Liver (tissue), 3 donors: ENCODE results near the gene PARK7.

Source experiments
- ATF3 ChIP-seq: IDR thresholded peaks from 2 replicates; pipeline ENCODE4 v1.6.1; 2016; ENCODE audit warnings: antibody characterized with exemption
- CTCF ChIP-seq: fragments of 150-350 bp; IDR thresholded peaks from 2 replicates; pipeline ENCODE4 v1.5.1; 2017; ENCODE audit warnings: improper control_type of control experiment, low read depth, low read length; ENCODE audit not compliant: missing input control
- GABPA ChIP-seq, 2 donors: IDR thresholded peaks in 1 of 2; conservative IDR thresholded peaks in 1 of 2; 2 replicates each; pipeline ENCODE4 v1.6.1; 2016; ENCODE audit warnings: antibody characterized with exemption in 2 of 2, mild to moderate bottlenecking in 1 of 2, moderate library complexity in 1 of 2
- JUND ChIP-seq, 2 donors: IDR thresholded peaks; 2 replicates each; pipeline ENCODE4 v1.6.1; 2016; ENCODE audit warnings: antibody characterized with exemption in 2 of 2
- MAX ChIP-seq: IDR thresholded peaks from 2 replicates; pipeline ENCODE4 v1.6.1; 2016; ENCODE audit warnings: antibody characterized with exemption
- REST ChIP-seq: IDR thresholded peaks from 2 replicates; pipeline ENCODE4 v1.6.1; 2016; ENCODE audit warnings: antibody characterized with exemption, mild to moderate bottlenecking
- SP1 ChIP-seq: IDR thresholded peaks from 2 replicates; pipeline ENCODE4 v1.6.1; 2018; ENCODE audit warnings: antibody characterized with exemption, mild to moderate bottlenecking
- TAF1 ChIP-seq: conservative IDR thresholded peaks from 2 replicates; pipeline ENCODE4 v1.6.1; 2016; ENCODE audit warnings: antibody characterized with exemption, mild to moderate bottlenecking
- YY1 ChIP-seq: IDR thresholded peaks from 2 replicates; pipeline ENCODE4 v1.6.1; 2016; ENCODE audit warnings: antibody characterized with exemption, mild to moderate bottlenecking
- ZBTB33 ChIP-seq: IDR thresholded peaks from 2 replicates; pipeline ENCODE4 v1.6.1; 2016; ENCODE audit warnings: antibody characterized with exemption
- donor health status: healthy.
- donor health status: healthy.

GRCh38 chr1:7932524-7933138 is 28.9 kb upstream of the PARK7 start:
- TF ChIP-seq GABPA (IDR thresholded peaks at IDR 0.05 in 1 of 2, conservative IDR thresholded peaks at IDR 0.05 in 1 of 2) (no peak), ZBTB33 (no peak), CTCF (no peak), MAX (no peak), TAF1 (no peak), REST (no peak), YY1 (no peak), SP1 (no peak), ATF3 (no peak), JUND (IDR thresholded peaks at IDR 0.05) (no peak)
